GM23338 (cell line): ENCODE results near the gene TGFB3. TPM values are rescaled to one million over a fixed set of nuclear protein-coding genes. Genes with fewer than 3 reads are reported as not detected.

Experiments
- ATAC-seq: fragments of 200-7000 bp; cut with Tn5 transposase; 3 replicates; pipeline ENCODE4 v1.9.1; 2020
- DNase-seq: peaks from one replicate; pipeline ENCODE4 v3.0.0-alpha.2; 2015; ENCODE audit warnings: low spot score
- H2AFZ ChIP-seq: fragments of 200-600 bp; sonication (generic); 2 replicates; pipeline ENCODE4 v1.8.0; 2016; ENCODE audit warnings: antibody characterized with exemption, mild to moderate bottlenecking, moderate library complexity
- H3F3A ChIP-seq: fragments of 200-600 bp; sonication (generic); replicated peaks from 2 replicates; pipeline ENCODE4 v1.8.0; 2017; ENCODE audit warnings: antibody characterized with exemption, mixed run types, low read depth
- H3K27ac ChIP-seq: fragments of 200-600 bp; sonication (generic); 2 replicates; pipeline ENCODE4 v1.6.1; 2016; ENCODE audit warnings: low read depth
- H3K27me3 ChIP-seq: fragments of 200-600 bp; sonication (generic); 2 replicates; pipeline ENCODE4 v1.8.0; 2016; ENCODE audit warnings: mild to moderate bottlenecking, mixed run types, moderate library complexity; ENCODE audit not compliant: insufficient read depth
- H3K36me3 ChIP-seq: fragments of 200-600 bp; sonication (generic); 2 replicates; pipeline ENCODE4 v1.8.0; 2016; ENCODE audit warnings: mild to moderate bottlenecking; ENCODE audit not compliant: insufficient read depth
- H3K4me1 ChIP-seq: fragments of 200-600 bp; sonication (generic); 2 replicates; pipeline ENCODE4 v1.8.0; 2016; ENCODE audit warnings: mild to moderate bottlenecking, moderate library complexity; ENCODE audit not compliant: insufficient read depth
- H3K4me2 ChIP-seq: fragments of 200-600 bp; sonication (generic); 2 replicates; pipeline ENCODE4 v1.7.1; 2017; ENCODE audit warnings: mixed run types
- H3K4me3 ChIP-seq: fragments of 200-600 bp; sonication (generic); 2 replicates; pipeline ENCODE4 v1.6.1; 2016; ENCODE audit warnings: mixed run types
- H3K79me2 ChIP-seq: fragments of 200-600 bp; sonication (generic); replicated peaks from 2 replicates; pipeline ENCODE4 v1.8.0; 2017; ENCODE audit warnings: mild to moderate bottlenecking; ENCODE audit not compliant: insufficient read depth
- H3K9me2 ChIP-seq: fragments of 200-600 bp; sonication (generic); 2 replicates; pipeline ENCODE4 v1.8.0; 2017; ENCODE audit not compliant: insufficient read depth
- H4K20me1 ChIP-seq: fragments of 200-600 bp; sonication (generic); replicated peaks from 2 replicates; pipeline ENCODE4 v1.8.0; 2017; ENCODE audit warnings: mild to moderate bottlenecking; ENCODE audit not compliant: insufficient read depth
- H3K27ac Mint-ChIP-seq: 2 replicates; pipeline ENCODE4 v1.8.0; 2020; ENCODE audit warnings: inconsistent platforms, mild to moderate bottlenecking, moderate library complexity, mixed read lengths
- H3K27me3 Mint-ChIP-seq: 3 replicates; pipeline ENCODE4 v1.8.0; 2022; ENCODE audit warnings: low read depth, mild to moderate bottlenecking, moderate library complexity, mixed read lengths, inconsistent platforms; ENCODE audit not compliant: insufficient read depth, poor library complexity
- H3K36me3 Mint-ChIP-seq: 3 replicates; pipeline ENCODE4 v1.8.0; 2021; ENCODE audit warnings: low read depth, mild to moderate bottlenecking, inconsistent platforms, moderate library complexity, mixed read lengths
- H3K4me1 Mint-ChIP-seq: 3 replicates; pipeline ENCODE4 v1.8.0; 2020; ENCODE audit warnings: mild to moderate bottlenecking, inconsistent platforms, mixed read lengths
- H3K4me3 Mint-ChIP-seq: 3 replicates; pipeline ENCODE4 v1.8.0; 2021; ENCODE audit warnings: moderate library complexity, mild to moderate bottlenecking, inconsistent platforms, mixed read lengths
- H3K9me3 Mint-ChIP-seq: 3 replicates; pipeline ENCODE4 v1.8.0; 2020; ENCODE audit warnings: moderate library complexity, mild to moderate bottlenecking, inconsistent platforms, mixed read lengths
- CREB1 ChIP-seq: fragments of 250-450 bp; sonication (Bioruptor Pico); IDR thresholded peaks from 2 replicates; pipeline ENCODE4 v1.5.0; 2020; ENCODE audit warnings: low read depth, mild to moderate bottlenecking, moderate library complexity
- CTCF ChIP-seq, 2 experiments: fragments of 200-600 bp in 1 of 2; sonication (generic) in 1 of 2; conservative IDR thresholded peaks; 2 replicates each; pipeline versions ENCODE4 v1.5.1 to v1.6.1; 2016 to 2017; ENCODE audit warnings: antibody characterized with exemption in 2 of 2, low read depth in 2 of 2, mild to moderate bottlenecking in 2 of 2, moderate library complexity in 1 of 2
- ETS1 ChIP-seq: IDR thresholded peaks from 2 replicates; pipeline ENCODE4 v1.6.1; 2016; ENCODE audit warnings: antibody characterized with exemption
- EZH2 ChIP-seq: fragments of 200-600 bp; sonication (generic); IDR thresholded peaks from one replicate; pipeline ENCODE4 v1.8.0; 2017; ENCODE audit warnings: antibody characterized with exemption, mild to moderate bottlenecking, low read depth; ENCODE audit not compliant: unreplicated experiment
- EZH2phosphoT487 ChIP-seq: fragments of 200-600 bp; sonication (generic); IDR thresholded peaks from one replicate; pipeline ENCODE4 v1.8.1; 2018; ENCODE audit warnings: antibody characterized with exemption; ENCODE audit not compliant: unreplicated experiment
- JUNB ChIP-seq: IDR thresholded peaks from one replicate; pipeline ENCODE4 v1.6.1; 2016; ENCODE audit warnings: antibody characterized with exemption; ENCODE audit not compliant: unreplicated experiment
- NANOG ChIP-seq: IDR thresholded peaks from 2 replicates; pipeline ENCODE4 v1.6.1; 2016; ENCODE audit warnings: antibody characterized with exemption, borderline replicate concordance
- POLR2AphosphoS5 ChIP-seq: IDR thresholded peaks from 2 replicates; pipeline ENCODE4 v1.6.1; 2016; ENCODE audit warnings: antibody characterized with exemption, low read depth
- REST ChIP-seq: IDR thresholded peaks from one replicate; pipeline ENCODE4 v1.6.1; 2018; ENCODE audit warnings: antibody characterized with exemption; ENCODE audit not compliant: unreplicated experiment
- STAT1 ChIP-seq: IDR thresholded peaks from one replicate; pipeline ENCODE4 v1.6.1; 2016; ENCODE audit warnings: antibody characterized with exemption; ENCODE audit not compliant: unreplicated experiment
- ZNF114 ChIP-seq: fragments of 250-450 bp; sonication (Bioruptor Pico); IDR thresholded peaks from 2 replicates; pipeline ENCODE4 v1.5.0; 2020; ENCODE audit warnings: mild to moderate bottlenecking, moderate library complexity
- ZNF331 ChIP-seq: fragments of 250-450 bp; sonication (Bioruptor Pico); IDR thresholded peaks from 2 replicates; pipeline ENCODE4 v1.5.0; 2020; ENCODE audit warnings: low read depth, mild to moderate bottlenecking, moderate library complexity
- polyA plus RNA-seq: library from polyadenylated mRNA; unstranded; fragments of >200 nt; fragmentation: Nextera tagmentation; extraction: Ambion mirVana; gene quantifications from 2 replicates; pipeline ENCODE4 v1.2.1, GENCODE V29; 2016
- total RNA-seq: library from RNA; depleted of rRNA; stranded (reverse); fragments of >200 nt; shearing (Covaris generic); gene quantifications from 2 replicates; pipeline ENCODE4 v1.2.3, GENCODE V29; 2014
- TF ChIP-seq, protein P1 (sequence below): fragments of 250-450 bp; sonication (Bioruptor Pico); IDR thresholded peaks from 2 replicates; pipeline ENCODE4 v1.5.0; 2020; ENCODE audit warnings: mild to moderate bottlenecking, moderate library complexity

The TGFB3 gene
- total and polyA plus RNA-seq, 2 experiments from 2014 or later: 0.17 to 0.87 TPM

DNA sequence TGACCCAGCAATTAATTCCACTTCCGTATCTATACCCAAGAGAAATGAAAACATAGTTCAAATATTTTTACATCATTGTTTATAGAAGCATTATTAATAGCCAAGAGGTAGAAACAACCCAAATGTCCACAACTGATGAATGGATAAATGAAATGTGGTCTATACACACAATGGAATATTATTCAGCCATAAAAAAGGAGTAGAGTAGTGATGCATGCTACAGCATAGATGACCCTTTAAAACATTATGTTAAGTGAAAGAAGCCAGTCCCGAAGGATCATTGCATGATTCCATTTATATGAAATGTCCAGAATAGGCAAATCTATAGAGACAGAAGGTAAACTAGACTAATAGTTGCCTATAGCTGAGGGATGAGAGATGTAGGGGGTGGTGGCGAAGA is 29.3 kb downstream of the TGFB3 start:
- no peak overlapping the region for H3K4me3 Mint-ChIP-seq
- no peaks in the 10 kb centered on the region for H4K20me1 ChIP-seq
- peaks cover 2% of the 10 kb centered on the region; the same call in 2 of the 3 replicates for H3K4me1 Mint-ChIP-seq
- H3K9me2 ChIP-seq: no peaks in the 10 kb centered on the region
- no peak overlapping the region for H3K4me2 ChIP-seq
- no peak for DNase-seq
- H3K4me3 ChIP-seq: no peak overlapping the region
- H3K4me1 ChIP-seq: no peaks in the 10 kb centered on the region
- no peak overlapping the region for H3K27ac Mint-ChIP-seq
- H3F3A ChIP-seq: no peaks in the 10 kb centered on the region
- H3K9me3 Mint-ChIP-seq: no peaks in the 10 kb centered on the region
- TF ChIP-seq REST (no peak), NANOG (no peak), ZNF331 (CRISPR knock-in tag) (no peak), JUNB (no peak), EZH2 (no peak), CREB1 (CRISPR knock-in tag) (no peak), ETS1 (no peak), STAT1 (no peak), CTCF (conservative IDR thresholded peaks at IDR 0.05; ENCODE audit: low read depth in 2 of 2) (no peak), EZH2phosphoT487 (no peak), ZNF114 (CRISPR knock-in tag) (no peak), POLR2AphosphoS5 (no peak)
- TF ChIP-seq, protein P1, sequence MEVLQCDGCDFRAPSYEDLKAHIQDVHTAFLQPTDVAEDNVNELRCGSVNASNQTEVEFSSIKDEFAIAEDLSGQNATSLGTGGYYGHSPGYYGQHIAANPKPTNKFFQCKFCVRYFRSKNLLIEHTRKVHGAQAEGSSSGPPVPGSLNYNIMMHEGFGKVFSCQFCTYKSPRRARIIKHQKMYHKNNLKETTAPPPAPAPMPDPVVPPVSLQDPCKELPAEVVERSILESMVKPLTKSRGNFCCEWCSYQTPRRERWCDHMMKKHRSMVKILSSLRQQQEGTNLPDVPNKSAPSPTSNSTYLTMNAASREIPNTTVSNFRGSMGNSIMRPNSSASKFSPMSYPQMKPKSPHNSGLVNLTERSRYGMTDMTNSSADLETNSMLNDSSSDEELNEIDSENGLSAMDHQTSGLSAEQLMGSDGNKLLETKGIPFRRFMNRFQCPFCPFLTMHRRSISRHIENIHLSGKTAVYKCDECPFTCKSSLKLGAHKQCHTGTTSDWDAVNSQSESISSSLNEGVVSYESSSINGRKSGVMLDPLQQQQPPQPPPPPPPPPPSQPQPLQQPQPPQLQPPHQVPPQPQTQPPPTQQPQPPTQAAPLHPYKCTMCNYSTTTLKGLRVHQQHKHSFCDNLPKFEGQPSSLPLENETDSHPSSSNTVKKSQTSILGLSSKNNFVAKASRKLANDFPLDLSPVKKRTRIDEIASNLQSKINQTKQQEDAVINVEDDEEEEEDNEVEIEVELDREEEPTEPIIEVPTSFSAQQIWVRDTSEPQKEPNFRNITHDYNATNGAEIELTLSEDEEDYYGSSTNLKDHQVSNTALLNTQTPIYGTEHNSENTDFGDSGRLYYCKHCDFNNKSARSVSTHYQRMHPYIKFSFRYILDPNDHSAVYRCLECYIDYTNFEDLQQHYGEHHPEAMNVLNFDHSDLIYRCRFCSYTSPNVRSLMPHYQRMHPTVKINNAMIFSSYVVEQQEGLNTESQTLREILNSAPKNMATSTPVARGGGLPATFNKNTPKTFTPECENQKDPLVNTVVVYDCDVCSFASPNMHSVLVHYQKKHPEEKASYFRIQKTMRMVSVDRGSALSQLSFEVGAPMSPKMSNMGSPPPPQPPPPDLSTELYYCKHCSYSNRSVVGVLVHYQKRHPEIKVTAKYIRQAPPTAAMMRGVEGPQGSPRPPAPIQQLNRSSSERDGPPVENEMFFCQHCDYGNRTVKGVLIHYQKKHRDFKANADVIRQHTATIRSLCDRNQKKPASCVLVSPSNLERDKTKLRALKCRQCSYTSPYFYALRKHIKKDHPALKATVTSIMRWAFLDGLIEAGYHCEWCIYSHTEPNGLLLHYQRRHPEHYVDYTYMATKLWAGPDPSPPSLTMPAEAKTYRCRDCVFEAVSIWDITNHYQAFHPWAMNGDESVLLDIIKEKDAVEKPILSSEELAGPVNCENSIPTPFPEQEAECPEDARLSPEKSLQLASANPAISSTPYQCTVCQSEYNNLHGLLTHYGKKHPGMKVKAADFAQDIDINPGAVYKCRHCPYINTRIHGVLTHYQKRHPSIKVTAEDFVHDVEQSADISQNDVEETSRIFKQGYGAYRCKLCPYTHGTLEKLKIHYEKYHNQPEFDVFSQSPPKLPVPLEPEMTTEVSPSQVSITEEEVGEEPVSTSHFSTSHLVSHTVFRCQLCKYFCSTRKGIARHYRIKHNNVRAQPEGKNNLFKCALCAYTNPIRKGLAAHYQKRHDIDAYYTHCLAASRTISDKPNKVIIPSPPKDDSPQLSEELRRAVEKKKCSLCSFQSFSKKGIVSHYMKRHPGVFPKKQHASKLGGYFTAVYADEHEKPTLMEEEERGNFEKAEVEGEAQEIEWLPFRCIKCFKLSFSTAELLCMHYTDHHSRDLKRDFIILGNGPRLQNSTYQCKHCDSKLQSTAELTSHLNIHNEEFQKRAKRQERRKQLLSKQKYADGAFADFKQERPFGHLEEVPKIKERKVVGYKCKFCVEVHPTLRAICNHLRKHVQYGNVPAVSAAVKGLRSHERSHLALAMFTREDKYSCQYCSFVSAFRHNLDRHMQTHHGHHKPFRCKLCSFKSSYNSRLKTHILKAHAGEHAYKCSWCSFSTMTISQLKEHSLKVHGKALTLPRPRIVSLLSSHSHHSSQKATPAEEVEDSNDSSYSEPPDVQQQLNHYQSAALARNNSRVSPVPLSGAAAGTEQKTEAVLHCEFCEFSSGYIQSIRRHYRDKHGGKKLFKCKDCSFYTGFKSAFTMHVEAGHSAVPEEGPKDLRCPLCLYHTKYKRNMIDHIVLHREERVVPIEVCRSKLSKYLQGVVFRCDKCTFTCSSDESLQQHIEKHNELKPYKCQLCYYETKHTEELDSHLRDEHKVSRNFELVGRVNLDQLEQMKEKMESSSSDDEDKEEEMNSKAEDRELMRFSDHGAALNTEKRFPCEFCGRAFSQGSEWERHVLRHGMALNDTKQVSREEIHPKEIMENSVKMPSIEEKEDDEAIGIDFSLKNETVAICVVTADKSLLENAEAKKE (CRISPR knock-in tag): no peak
- ATAC-seq: no peak
- no peaks in the 10 kb centered on the region for H3K27me3 ChIP-seq
- H3K36me3 ChIP-seq: no peaks in the 10 kb centered on the region
- H2AFZ ChIP-seq: no peak overlapping the region
- peaks cover 8% of the 10 kb centered on the region; the same call in 1 of the 3 replicates for H3K36me3 Mint-ChIP-seq
- H3K79me2 ChIP-seq: no peaks in the 10 kb centered on the region
- H3K27ac ChIP-seq: no peak overlapping the region
- H3K27me3 Mint-ChIP-seq: peaks cover 4% of the 10 kb centered on the region
